GM12891 (cell line): ENCODE data around the gene RABEP2.

ENCODE experiments used
- DNase-seq: peaks from one replicate; pipeline ENCODE4 v3.0.0; 2011; ENCODE audit warnings: low spot score; ENCODE audit not compliant: insufficient read length
- FAIRE-seq: peaks from 2 replicates; lab custom pipeline; 2011; peaks lifted over from hg19 to GRCh38; lab: Jason Lieb, UNC
- PAX5 ChIP-seq: IDR thresholded peaks from 2 replicates; pipeline ENCODE4 v1.6.1; 2011; ENCODE audit warnings: low read length, moderate library complexity, mild to moderate bottlenecking; ENCODE audit not compliant: insufficient read depth, severe bottlenecking
- POLR2A ChIP-seq: IDR thresholded peaks from 2 replicates; pipeline ENCODE4 v1.6.1; 2011; ENCODE audit warnings: low read depth, low read length, control low read depth
- POLR2AphosphoS5 ChIP-seq: IDR thresholded peaks from 2 replicates; pipeline ENCODE4 v1.6.1; 2011; ENCODE audit warnings: low read depth, low read length, control low read depth
- POU2F2 ChIP-seq: IDR thresholded peaks from 2 replicates; pipeline ENCODE4 v1.6.1; 2011; ENCODE audit warnings: low read depth, mild to moderate bottlenecking, control low read depth, low read length, moderate library complexity
- SPI1 ChIP-seq: IDR thresholded peaks from 2 replicates; pipeline ENCODE4 v1.6.1; 2011; ENCODE audit warnings: low read depth, low read length, control low read depth
- TAF1 ChIP-seq: IDR thresholded peaks from 2 replicates; pipeline ENCODE4 v1.6.1; 2011; ENCODE audit warnings: low read depth, low read length, control low read depth

RABEP2 gene

GRCh38 chr16:28865001-28865688, 59.9 kb downstream of the RABEP2 start:
- FAIRE-seq (no peak), DNase-seq (no peak)
- TF ChIP-seq POLR2AphosphoS5, result no peak
- TF ChIP-seq SPI1, result no peak
- no peak for TF ChIP-seq PAX5
- no peak for TF ChIP-seq POLR2A
- no peak for TF ChIP-seq POU2F2
- TF ChIP-seq TAF1, result no peak

- DNase-seq, result no peak
- TF ChIP-seq POLR2A (no peak), PAX5 (no peak), SPI1 (no peak), TAF1 (no peak), POU2F2 (no peak), POLR2AphosphoS5 (no peak)
- peak; percentile 65 for FAIRE-seq
Observed at GRCh38 chr16:28863929-28864793, 60.9 kb downstream of the RABEP2 start.

DNA sequence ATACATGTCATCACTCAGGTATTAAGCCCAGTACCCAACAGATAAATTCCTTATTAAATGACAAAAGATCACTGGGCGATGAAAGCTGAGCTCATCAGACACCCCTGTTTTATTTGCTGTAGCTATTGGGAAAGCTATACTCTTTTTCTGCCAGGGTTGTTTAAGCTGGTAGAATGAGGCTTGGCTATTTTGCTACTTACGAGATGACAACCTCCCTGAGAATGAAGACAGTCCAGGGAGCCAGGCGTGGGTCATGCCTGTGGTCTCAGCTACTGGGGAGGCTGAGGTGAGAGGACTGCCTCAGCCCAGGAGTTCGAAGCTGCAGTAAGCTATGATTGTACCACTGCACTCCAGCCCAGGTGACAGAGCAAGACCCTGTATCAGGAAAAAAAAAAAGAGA, 65.7 kb downstream of the RABEP2 start:
- DNase-seq, result no peak
- TF ChIP-seq POU2F2 (no peak), PAX5 (no peak), TAF1 (no peak), POLR2AphosphoS5 (no peak), SPI1 (no peak), POLR2A (no peak)
- FAIRE-seq, result no peak

DNA sequence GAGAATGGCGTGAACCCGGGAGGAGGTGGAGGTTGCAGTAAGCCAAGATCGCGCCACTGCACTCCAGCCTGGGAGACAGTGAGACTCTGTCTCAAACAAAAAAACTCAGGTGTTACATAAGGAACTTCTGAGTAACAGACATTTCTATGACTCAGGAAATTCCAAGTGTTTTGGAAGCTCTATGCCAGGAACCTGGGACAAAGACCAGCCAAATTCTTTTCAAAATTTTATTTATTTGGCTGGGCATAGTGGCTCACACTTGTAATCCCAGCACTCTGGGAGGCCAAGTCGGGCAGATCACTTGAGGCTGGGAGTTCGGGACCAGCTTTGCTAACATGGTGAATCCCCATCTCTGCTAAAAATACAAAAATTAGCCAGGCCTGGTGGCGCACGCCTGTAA, 66.6 kb downstream of the RABEP2 start:
- no peak for TF ChIP-seq PAX5
- TF ChIP-seq SPI1, result no peak
- TF ChIP-seq POLR2A, result no peak
- no peak for TF ChIP-seq POU2F2
- DNase-seq, result no peak
- FAIRE-seq, result no peak
